ENCODE measurements around the gene CDC42BPG. TPM values are rescaled to one million over a fixed set of nuclear protein-coding genes. Genes with fewer than 3 reads are reported as not detected.

CDC42BPG gene
- total RNA-seq, 1 donor from 2014 or later, result 0.35 TPM

DNA sequence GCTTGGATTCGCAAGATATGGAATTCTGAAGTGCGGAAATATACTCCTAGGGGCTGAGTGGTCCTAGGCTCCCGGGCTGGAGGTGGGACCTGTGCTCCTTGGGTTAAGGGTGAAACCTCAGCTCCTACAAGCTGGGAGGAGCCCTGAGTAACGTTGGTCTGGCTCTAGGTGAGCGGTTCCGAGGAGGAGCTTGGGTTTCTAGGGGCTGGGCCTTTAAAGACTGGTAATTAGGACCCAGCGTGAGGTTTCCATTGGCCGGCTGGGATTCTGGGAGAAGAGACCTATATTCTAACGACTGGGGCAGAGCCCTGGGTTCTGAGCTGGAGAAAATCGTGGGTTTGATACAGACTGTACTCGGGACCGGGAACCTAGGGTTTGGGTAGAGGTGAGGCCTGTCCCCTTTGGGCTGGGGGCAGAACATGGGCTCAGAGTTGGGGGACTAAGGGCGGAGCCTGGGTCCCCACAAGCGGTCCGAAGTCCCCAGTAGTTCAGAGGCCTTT, 40.6 kb downstream of the CDC42BPG start:
- Mint-ChIP-seq H3K27me3 (ENCODE audit: low read depth) (no peaks in the 10 kb centered on the region), H3K9me3 (ENCODE audit: low read depth) (no peaks in the 10 kb centered on the region), H3K27ac (ENCODE audit: unreplicated experiment) (peak overlapping the region; percentile 95), H3K4me1 (ENCODE audit: low read depth) (peaks cover 16% of the 10 kb centered on the region), H3K36me3 (ENCODE audit: low read depth) (peaks cover 6% of the 10 kb centered on the region), H3K4me3 (ENCODE audit: unreplicated experiment) (peak overlapping the region; percentile 93)
- TF ChIP-seq, protein P1, sequence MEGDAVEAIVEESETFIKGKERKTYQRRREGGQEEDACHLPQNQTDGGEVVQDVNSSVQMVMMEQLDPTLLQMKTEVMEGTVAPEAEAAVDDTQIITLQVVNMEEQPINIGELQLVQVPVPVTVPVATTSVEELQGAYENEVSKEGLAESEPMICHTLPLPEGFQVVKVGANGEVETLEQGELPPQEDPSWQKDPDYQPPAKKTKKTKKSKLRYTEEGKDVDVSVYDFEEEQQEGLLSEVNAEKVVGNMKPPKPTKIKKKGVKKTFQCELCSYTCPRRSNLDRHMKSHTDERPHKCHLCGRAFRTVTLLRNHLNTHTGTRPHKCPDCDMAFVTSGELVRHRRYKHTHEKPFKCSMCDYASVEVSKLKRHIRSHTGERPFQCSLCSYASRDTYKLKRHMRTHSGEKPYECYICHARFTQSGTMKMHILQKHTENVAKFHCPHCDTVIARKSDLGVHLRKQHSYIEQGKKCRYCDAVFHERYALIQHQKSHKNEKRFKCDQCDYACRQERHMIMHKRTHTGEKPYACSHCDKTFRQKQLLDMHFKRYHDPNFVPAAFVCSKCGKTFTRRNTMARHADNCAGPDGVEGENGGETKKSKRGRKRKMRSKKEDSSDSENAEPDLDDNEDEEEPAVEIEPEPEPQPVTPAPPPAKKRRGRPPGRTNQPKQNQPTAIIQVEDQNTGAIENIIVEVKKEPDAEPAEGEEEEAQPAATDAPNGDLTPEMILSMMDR (IDR thresholded peaks at IDR 0.05), result no peak
- no peak for DNase-seq (ENCODE audit: low spot score)

DNA sequence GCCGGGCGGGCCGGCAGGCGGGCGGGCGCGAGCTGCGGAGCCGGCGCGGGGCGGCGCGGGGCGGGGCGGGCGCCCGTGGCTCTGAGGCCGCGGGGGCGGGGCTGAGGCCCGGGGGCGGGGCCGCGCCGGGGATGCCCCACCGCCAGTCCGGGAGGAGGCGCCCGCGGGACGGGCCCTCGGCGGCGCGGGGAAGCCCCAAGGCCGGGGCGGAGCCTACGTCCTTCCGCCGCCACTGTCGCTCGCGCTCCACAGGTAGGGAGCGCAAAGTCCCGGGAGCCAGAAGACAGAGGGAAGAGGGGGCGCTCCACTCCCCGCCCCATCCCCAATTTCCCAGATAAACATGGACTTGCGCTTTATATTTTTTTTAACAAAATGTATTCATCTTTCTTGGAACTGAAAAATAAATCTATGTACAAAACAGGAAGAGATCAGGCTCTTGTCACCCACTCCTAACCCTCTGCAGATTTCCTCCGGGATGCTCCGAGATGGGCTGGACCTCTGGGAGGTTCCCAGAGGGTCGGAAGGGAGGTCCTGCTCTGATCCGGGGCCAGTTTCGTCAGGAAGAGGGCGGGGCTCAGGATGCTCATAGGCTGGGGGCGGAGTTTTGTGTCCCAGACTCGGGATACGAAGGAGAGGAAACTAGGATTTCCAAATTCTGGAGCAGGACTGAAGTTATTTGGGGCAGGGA, 41.2 kb downstream of the CDC42BPG start, which contains the start of gene MAP4K2:
MAP4K2 (minus strand) TSS at position 57 of the 688 bp plus-strand sequence. CDS start 65 bp downstream, outside the sequence.
- H3K4me1 Mint-ChIP-seq (ENCODE audit: low read depth), result peaks cover 16% of the 10 kb centered on the region
- H3K9me3 Mint-ChIP-seq (ENCODE audit: low read depth), result no peaks in the 10 kb centered on the region
- H3K27me3 Mint-ChIP-seq (ENCODE audit: low read depth), result no peaks in the 10 kb centered on the region
- H3K36me3 Mint-ChIP-seq (ENCODE audit: low read depth), result peaks cover 8% of the 10 kb centered on the region
- H3K4me3 Mint-ChIP-seq (ENCODE audit: unreplicated experiment), result peak within 1 kb of the TSS; percentile 93
- TF ChIP-seq, protein P1 (IDR thresholded peaks at IDR 0.05), result peak; percentile 72
- peak within 1 kb of the TSS; percentile 95 for H3K27ac Mint-ChIP-seq (ENCODE audit: unreplicated experiment)
- no peak for DNase-seq (ENCODE audit: low spot score)

DNA sequence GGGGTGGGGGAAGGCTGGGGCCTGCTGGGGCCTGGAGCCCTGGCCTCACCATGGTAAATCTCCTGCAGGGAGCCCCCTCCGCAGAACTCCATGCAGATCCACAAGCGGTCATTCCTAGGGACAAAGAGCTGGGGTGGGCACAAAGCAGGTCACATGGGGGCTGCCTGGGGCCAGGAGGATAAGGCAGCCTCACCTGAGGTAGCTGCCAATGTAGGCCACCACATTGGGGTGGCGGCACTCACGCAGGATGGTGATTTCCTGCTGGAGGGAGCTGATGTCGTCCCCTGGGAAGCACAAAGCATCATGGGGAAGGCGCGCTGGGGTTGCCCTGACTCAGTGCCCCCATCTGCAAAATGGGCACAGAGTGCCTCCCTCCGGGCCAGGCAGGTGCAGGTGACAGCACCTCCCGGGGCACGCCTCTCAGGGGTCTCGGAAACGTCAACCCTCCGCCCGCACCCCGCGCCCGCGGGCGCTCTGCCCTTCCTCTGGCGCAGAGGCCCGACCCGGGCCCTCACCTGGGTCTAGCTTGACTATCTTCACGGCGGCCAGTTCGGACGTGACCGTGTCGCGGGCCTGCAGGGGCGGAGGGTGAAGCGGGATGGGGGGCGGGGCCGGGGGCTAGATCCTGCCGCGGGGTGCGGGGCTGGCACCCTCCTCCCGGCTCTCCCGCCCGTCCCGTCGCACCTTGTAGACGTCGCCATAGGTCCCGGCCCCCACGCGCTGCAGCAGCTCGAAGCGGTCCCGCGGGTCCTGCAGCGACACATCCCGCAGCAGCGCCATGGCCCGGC, 41.9 kb downstream of the CDC42BPG start:
- Mint-ChIP-seq H3K9me3 (ENCODE audit: low read depth) (no peaks in the 10 kb centered on the region), H3K36me3 (ENCODE audit: low read depth) (peaks cover 8% of the 10 kb centered on the region), H3K27me3 (ENCODE audit: low read depth) (no peaks in the 10 kb centered on the region), H3K4me3 (ENCODE audit: unreplicated experiment) (peak overlapping the region; percentile 61), H3K4me1 (ENCODE audit: low read depth) (peaks cover 13% of the 10 kb centered on the region), H3K27ac (ENCODE audit: unreplicated experiment) (no peak overlapping the region)
- DNase-seq (ENCODE audit: low spot score), result no peak
- TF ChIP-seq, protein P1 (IDR thresholded peaks at IDR 0.05), result no peak

DNA sequence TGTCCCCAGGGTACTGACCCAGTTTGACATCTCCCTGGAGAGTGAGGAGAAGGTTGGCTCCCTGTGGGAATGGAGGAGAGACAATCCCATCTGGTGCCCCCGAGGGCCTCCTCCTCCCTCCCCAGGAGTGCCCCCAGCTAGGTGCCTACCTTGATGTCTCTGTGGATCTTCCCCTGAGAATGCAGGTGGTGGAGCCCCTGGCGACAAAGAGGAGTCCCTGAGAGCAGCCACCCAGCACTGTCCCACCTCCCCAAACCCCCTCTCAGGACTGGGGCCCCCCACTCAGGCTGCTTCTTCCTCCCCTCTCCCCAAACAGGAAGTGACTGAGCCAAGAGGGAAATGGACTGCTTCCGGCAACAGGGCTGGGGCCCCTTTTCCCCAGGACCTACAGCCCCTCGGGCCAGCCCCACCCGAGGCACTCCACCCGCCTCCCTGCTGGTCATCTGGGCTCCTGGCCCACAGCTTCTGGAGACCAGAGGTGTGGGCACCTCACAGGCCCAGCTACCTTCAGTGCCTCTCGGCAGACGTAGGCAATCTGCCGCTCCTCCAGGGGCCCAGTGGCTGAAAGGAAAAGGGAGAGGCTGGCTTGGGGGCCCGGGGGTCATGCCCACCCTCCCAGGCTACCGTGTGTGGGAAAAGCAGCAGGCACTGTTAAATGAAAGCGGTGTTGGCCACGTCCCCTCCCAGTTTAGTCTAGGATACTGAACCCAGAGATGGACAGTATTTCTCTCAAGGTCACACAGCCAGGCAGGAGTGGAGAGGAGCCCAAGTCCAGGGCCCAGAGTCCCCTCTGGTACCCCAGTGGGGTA, 42.7 kb downstream of the CDC42BPG start:
- Mint-ChIP-seq H3K9me3 (ENCODE audit: low read depth) (no peaks in the 10 kb centered on the region), H3K4me1 (ENCODE audit: low read depth) (peaks cover 13% of the 10 kb centered on the region), H3K4me3 (ENCODE audit: unreplicated experiment) (peak overlapping the region; percentile 61), H3K27ac (ENCODE audit: unreplicated experiment) (peak overlapping the region; percentile 32), H3K27me3 (ENCODE audit: low read depth) (no peaks in the 10 kb centered on the region), H3K36me3 (ENCODE audit: low read depth) (peaks cover 8% of the 10 kb centered on the region)
- TF ChIP-seq, protein P1 (IDR thresholded peaks at IDR 0.05), result no peak
- DNase-seq (ENCODE audit: low spot score), result no peak

DNA sequence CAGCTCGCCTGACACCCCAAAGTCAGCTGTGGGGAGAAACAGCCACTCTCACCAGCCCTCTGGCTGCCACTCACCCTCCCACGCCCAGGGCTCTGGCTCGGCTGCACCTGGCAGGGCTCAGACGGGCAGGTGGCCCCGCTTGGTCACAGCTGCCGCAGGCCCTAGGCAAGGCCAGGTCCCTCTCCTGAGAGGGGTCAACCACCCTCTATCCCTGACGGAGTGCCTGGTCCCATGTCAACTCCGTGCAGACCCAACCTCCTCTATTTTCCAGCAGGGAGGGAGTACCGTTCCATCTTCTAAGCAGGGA, 43.3 kb downstream of the CDC42BPG start:
- H3K4me1 Mint-ChIP-seq (ENCODE audit: low read depth), result peaks cover 13% of the 10 kb centered on the region

More for the DNA sequence above, 43.3 kb downstream of the CDC42BPG start:
- H3K27me3 Mint-ChIP-seq (ENCODE audit: low read depth), result no peaks in the 10 kb centered on the region
- DNase-seq (ENCODE audit: low spot score), result no peak
- H3K27ac Mint-ChIP-seq (ENCODE audit: unreplicated experiment), result no peak overlapping the region
- H3K4me3 Mint-ChIP-seq (ENCODE audit: unreplicated experiment), result no peak overlapping the region
- H3K9me3 Mint-ChIP-seq (ENCODE audit: low read depth), result no peaks in the 10 kb centered on the region
- TF ChIP-seq, protein P1 (IDR thresholded peaks at IDR 0.05), result no peak
- peaks cover 6% of the 10 kb centered on the region for H3K36me3 Mint-ChIP-seq (ENCODE audit: low read depth)
